ENCODE results near the gene RUNDC3A.

- TF ChIP-seq, protein P1, sequence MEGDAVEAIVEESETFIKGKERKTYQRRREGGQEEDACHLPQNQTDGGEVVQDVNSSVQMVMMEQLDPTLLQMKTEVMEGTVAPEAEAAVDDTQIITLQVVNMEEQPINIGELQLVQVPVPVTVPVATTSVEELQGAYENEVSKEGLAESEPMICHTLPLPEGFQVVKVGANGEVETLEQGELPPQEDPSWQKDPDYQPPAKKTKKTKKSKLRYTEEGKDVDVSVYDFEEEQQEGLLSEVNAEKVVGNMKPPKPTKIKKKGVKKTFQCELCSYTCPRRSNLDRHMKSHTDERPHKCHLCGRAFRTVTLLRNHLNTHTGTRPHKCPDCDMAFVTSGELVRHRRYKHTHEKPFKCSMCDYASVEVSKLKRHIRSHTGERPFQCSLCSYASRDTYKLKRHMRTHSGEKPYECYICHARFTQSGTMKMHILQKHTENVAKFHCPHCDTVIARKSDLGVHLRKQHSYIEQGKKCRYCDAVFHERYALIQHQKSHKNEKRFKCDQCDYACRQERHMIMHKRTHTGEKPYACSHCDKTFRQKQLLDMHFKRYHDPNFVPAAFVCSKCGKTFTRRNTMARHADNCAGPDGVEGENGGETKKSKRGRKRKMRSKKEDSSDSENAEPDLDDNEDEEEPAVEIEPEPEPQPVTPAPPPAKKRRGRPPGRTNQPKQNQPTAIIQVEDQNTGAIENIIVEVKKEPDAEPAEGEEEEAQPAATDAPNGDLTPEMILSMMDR (IDR thresholded peaks at IDR 0.05) = no peak
- TF ChIP-seq POLR2A (IDR thresholded peaks at IDR 0.05) = no peak
Measured at GRCh38 chr17:44356241-44356640, 47.8 kb downstream of the RUNDC3A start.

Data from thyroid gland (tissue), 4 donors.